ENCODE results near the gene DCXR. TPM values are rescaled to one million over a fixed set of nuclear protein-coding genes. Genes with fewer than 3 reads are reported as not detected.
A peak's percentile ranks its signal among the peaks of the same experiment; 100 is the strongest.

Gene DCXR
- total RNA-seq, 1 donor from 2014 or later, result 143 TPM

- Histone ChIP-seq H3K27ac (no peak overlapping the region), H3K4me1 (peaks cover 15% of the 10 kb centered on the region), H3K36me3 (no peaks in the 10 kb centered on the region), H3K27me3 (no peaks in the 10 kb centered on the region), H3K9me3 (no peaks in the 10 kb centered on the region), H3K4me3 (no peak overlapping the region)
- ATAC-seq (no peak), DNase-seq (no peak)
- no peak for TF ChIP-seq CTCF (IDR thresholded peaks at IDR 0.05)
- intact Hi-C loops (cut with DNase I), result no loop called here
Observed at GRCh38 chr17:82028966-82029365, 8.5 kb downstream of the DCXR start.

GRCh38 chr17:82028246-82028645 is 9.3 kb downstream of the DCXR start:
- ATAC-seq, result no peak
- Histone ChIP-seq H3K4me1 (peaks cover 20% of the 10 kb centered on the region), H3K27ac (no peak overlapping the region), H3K9me3 (no peaks in the 10 kb centered on the region), H3K36me3 (no peaks in the 10 kb centered on the region), H3K4me3 (no peak overlapping the region), H3K27me3 (no peaks in the 10 kb centered on the region)
- intact Hi-C loops (cut with DNase I), result no loop called here
- DNase-seq, result no peak
- TF ChIP-seq CTCF (IDR thresholded peaks at IDR 0.05), result no peak

GRCh38 chr17:82025401-82026107 is 11.9 kb downstream of the DCXR start:
- Histone ChIP-seq H3K36me3 (no peaks in the 10 kb centered on the region), H3K27me3 (no peaks in the 10 kb centered on the region), H3K4me1 (peaks cover 24% of the 10 kb centered on the region), H3K27ac (no peak overlapping the region), H3K9me3 (no peaks in the 10 kb centered on the region), H3K4me3 (no peak overlapping the region)
- DNase-seq (no peak), ATAC-seq (no peak)
- intact Hi-C loops (cut with DNase I), result no loop called here
- TF ChIP-seq CTCF (IDR thresholded peaks at IDR 0.05), result no peak

GRCh38 chr17:82024859-82025258 is 12.6 kb downstream of the DCXR start:
- DNase-seq (no peak), ATAC-seq (no peak)
- Histone ChIP-seq H3K27ac (no peak overlapping the region), H3K36me3 (no peaks in the 10 kb centered on the region), H3K4me1 (peaks cover 20% of the 10 kb centered on the region), H3K9me3 (no peaks in the 10 kb centered on the region), H3K4me3 (no peak overlapping the region), H3K27me3 (no peaks in the 10 kb centered on the region)
- intact Hi-C loops (cut with DNase I), result no loop called here
- no peak for TF ChIP-seq CTCF (IDR thresholded peaks at IDR 0.05)

- intact Hi-C loops (cut with DNase I), result no loop called here
- Histone ChIP-seq H3K9me3 (no peaks in the 10 kb centered on the region), H3K27ac (peak overlapping the region; percentile 53), H3K27me3 (no peaks in the 10 kb centered on the region), H3K4me1 (peaks cover 20% of the 10 kb centered on the region), H3K36me3 (no peaks in the 10 kb centered on the region), H3K4me3 (peak overlapping the region; percentile 68)
- no peak for DNase-seq
- ATAC-seq, result peak; percentile 0
- no peak for TF ChIP-seq CTCF (IDR thresholded peaks at IDR 0.05)
Observed at GRCh38 chr17:82023447-82024241, 13.9 kb downstream of the DCXR start.
